ENCODE data around the gene RBP3.

The RBP3 gene

DNA sequence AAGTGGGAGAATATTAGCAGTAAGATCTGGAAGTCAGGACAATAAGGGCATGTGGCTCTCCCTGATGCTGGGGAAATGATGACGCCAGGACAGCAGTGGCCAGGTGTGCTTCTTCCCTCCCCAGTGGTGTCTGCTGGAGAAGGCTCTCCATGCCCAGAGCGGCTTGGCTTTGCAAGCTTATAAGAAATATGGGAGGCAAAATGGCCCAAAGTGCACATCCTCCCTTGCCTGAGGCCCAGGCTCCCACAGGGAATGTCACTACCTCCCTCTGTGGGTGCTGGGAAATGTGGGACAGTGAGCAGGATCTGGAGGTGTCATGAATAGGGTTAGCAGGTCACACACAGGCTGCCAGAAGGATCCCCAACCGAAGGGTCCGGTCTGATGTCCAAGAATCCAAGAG lies 53.0 kb downstream of the RBP3 start:
- Histone ChIP-seq H3K18ac (ENCODE audit: low read length) (no peak overlapping the region), H2AFZ (ENCODE audit: low read length) (no peak overlapping the region), H4K91ac (ENCODE audit: low read depth, low read length, poor library complexity) (no peak overlapping the region), H3K4me1 (ENCODE audit: control insufficient read depth in 2 of 2, insufficient read depth in 1 of 2, low read depth in 1 of 2, low read length in 2 of 2) (peaks cover 21% of the 10 kb centered on the region in 2 donors), H3K23ac (ENCODE audit: low read depth, low read length, poor library complexity) (no peak overlapping the region), H3K9me3 (replicated peaks in 1 of 2; ENCODE audit: control insufficient read depth in 2 of 2, insufficient read depth in 1 of 2, low read depth in 1 of 2, low read length in 2 of 2) (peaks cover 0 to 3% of the 10 kb centered on the region in 2 donors), H3K9ac (ENCODE audit: low read depth, low read length, poor library complexity) (no peak overlapping the region), H3K4me2 (ENCODE audit: insufficient read depth, low read length, poor library complexity, severe bottlenecking) (no peak overlapping the region), H3K4me3 (ENCODE audit: low read length in 2 of 2) (no peak overlapping the region), H3K36me3 (replicated peaks in 1 of 2; ENCODE audit: control insufficient read depth in 2 of 2, insufficient read depth in 2 of 2, low read length in 2 of 2) (no peaks in the 10 kb centered on the region), H3K79me1 (ENCODE audit: low read depth, low read length) (no peaks in the 10 kb centered on the region), H3K14ac (ENCODE audit: low read length) (no peak overlapping the region), H3K4ac (ENCODE audit: low read length) (no peak overlapping the region), H4K8ac (ENCODE audit: low read depth, low read length) (no peak overlapping the region), H2BK5ac (ENCODE audit: low read length) (no peak overlapping the region), H3K27me3 (ENCODE audit: control insufficient read depth in 3 of 3, insufficient read depth in 3 of 3, low read depth in 1 of 3, low read length in 3 of 3) (no peaks in the 10 kb centered on the region), H2AK5ac (ENCODE audit: low read depth, low read length) (no peak overlapping the region), H2BK12ac (ENCODE audit: low read length) (no peak overlapping the region), H3K27ac (replicated peaks; ENCODE audit: low read length) (no peak overlapping the region), H2BK120ac (ENCODE audit: low read depth, low read length) (no peak overlapping the region), H2BK15ac (ENCODE audit: low read length) (no peak overlapping the region)
- WGBS, 2 donors (ENCODE audit: extremely low coverage in 2 of 2, insufficient read length in 2 of 2, insufficient replicate concordance in 1 of 2): no CpG with 5 or more reads among the region's 4 CpGs
- DNase-seq (ENCODE audit: low spot score): no peak

DNA sequence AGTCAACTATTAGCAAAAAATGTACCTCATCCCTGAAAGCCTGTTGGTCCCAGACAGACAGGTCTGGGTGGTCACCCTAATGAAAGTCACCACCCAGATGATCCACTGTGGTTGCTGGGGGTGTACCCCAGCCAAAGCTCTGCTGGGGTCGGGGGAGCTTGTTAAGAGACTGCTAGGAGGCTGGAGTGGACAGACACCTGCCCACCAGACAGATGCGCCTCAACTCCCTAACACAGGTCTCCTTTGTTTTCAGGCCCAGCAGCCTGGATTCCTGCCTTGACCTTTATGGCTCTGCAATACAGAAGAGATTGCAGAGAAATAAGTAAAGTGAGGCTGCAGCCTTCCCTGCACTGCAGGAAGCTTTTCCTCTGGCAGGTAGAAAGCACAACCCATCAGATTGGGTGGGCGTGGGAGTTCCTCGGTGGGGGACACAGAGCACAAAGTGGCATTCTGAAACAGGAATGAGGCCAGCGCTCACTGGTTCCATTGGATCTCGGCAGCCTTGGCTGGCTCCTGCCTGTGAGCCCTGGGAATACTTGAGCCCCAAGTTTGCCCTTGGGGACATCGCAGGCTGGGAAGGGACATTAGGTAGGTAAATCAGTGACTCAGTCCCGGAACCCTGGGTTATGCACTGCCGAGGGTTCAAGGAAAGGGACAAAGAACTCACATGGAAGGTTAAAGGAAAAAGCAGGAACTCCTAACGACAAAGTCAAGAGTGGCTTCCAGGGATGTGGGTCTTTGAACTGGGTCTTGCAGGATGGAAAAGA lies 53.9 kb downstream of the RBP3 start:
- no peaks in the 10 kb centered on the region for H3K79me1 ChIP-seq (ENCODE audit: low read depth, low read length)
- H3K23ac ChIP-seq (ENCODE audit: low read depth, low read length, poor library complexity): no peak overlapping the region
- H3K27me3 ChIP-seq (ENCODE audit: control insufficient read depth in 3 of 3, insufficient read depth in 3 of 3, low read depth in 1 of 3, low read length in 3 of 3): no peaks in the 10 kb centered on the region
- H3K36me3 ChIP-seq (replicated peaks in 1 of 2; ENCODE audit: control insufficient read depth in 2 of 2, insufficient read depth in 2 of 2, low read length in 2 of 2): no peaks in the 10 kb centered on the region
- no peak overlapping the region for H2AK5ac ChIP-seq (ENCODE audit: low read depth, low read length)
- no peak overlapping the region for H3K4me2 ChIP-seq (ENCODE audit: insufficient read depth, low read length, poor library complexity, severe bottlenecking)
- H2BK12ac ChIP-seq (ENCODE audit: low read length): no peak overlapping the region
- H2BK5ac ChIP-seq (ENCODE audit: low read length): no peak overlapping the region
- no peak overlapping the region for H3K4ac ChIP-seq (ENCODE audit: low read length)
- no peak for DNase-seq (ENCODE audit: low spot score)
- H3K9ac ChIP-seq (ENCODE audit: low read depth, low read length, poor library complexity): no peak overlapping the region
- H4K91ac ChIP-seq (ENCODE audit: low read depth, low read length, poor library complexity): no peak overlapping the region
- peaks cover 0 to 3% of the 10 kb centered on the region in 2 donors for H3K9me3 ChIP-seq (replicated peaks in 1 of 2; ENCODE audit: control insufficient read depth in 2 of 2, insufficient read depth in 1 of 2, low read depth in 1 of 2, low read length in 2 of 2)
- no peak overlapping the region for H3K27ac ChIP-seq (replicated peaks; ENCODE audit: low read length)
- no peak overlapping the region for H2AFZ ChIP-seq (ENCODE audit: low read length)
- H2BK120ac ChIP-seq (ENCODE audit: low read depth, low read length): no peak overlapping the region
- no CpG with 5 or more reads among the region's 10 CpGs for WGBS, 2 donors (ENCODE audit: extremely low coverage in 2 of 2, insufficient read length in 2 of 2, insufficient replicate concordance in 1 of 2)
- H3K4me3 ChIP-seq (ENCODE audit: low read length in 2 of 2): no peak overlapping the region
- H3K4me1 ChIP-seq (ENCODE audit: control insufficient read depth in 2 of 2, insufficient read depth in 1 of 2, low read depth in 1 of 2, low read length in 2 of 2): peaks cover 18 to 21% of the 10 kb centered on the region in 2 donors
- no peak overlapping the region for H3K14ac ChIP-seq (ENCODE audit: low read length)
- H2BK15ac ChIP-seq (ENCODE audit: low read length): no peak overlapping the region
- no peak overlapping the region for H4K8ac ChIP-seq (ENCODE audit: low read depth, low read length)
- H3K18ac ChIP-seq (ENCODE audit: low read length): peak overlapping the region; percentile 24

DNA sequence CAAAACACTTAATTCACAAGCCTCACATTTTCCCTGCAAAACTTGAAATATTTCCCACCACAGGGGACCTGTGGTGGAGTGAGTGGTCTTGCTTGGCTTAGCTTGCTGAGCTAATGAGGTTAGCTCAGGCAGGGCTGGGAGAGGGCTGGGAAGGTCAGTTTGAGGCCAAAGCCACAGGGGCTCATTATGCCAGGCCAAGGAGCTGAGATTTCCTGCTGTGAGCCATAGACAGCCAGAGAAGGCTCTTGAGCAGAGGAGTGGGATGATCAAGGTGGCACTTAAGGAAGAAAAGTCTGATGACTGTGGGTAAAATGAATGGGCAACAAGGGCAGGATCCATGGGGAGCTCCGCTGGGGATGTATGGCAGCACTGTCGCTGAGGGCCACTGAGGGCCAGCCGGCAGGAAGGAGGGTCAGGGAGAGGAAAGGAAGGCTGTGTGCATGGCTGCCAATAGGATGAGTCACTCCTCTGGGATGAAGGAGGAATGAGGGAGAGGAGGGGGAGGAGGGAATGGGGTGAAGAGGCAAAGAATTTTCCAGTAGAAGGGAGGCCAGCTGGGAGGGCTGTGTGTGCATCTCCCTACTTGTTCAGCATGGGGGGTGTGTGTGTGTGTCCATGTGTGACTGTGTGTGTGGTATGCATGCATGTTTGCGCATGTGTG lies 54.6 kb downstream of the RBP3 start:
- H2BK15ac ChIP-seq (ENCODE audit: low read length): no peak overlapping the region
- peaks cover 18 to 21% of the 10 kb centered on the region in 2 donors for H3K4me1 ChIP-seq (ENCODE audit: control insufficient read depth in 2 of 2, insufficient read depth in 1 of 2, low read depth in 1 of 2, low read length in 2 of 2)
- no peak overlapping the region for H3K14ac ChIP-seq (ENCODE audit: low read length)
- H2BK12ac ChIP-seq (ENCODE audit: low read length): peak overlapping the region; percentile 61
- H3K9me3 ChIP-seq (replicated peaks in 1 of 2; ENCODE audit: control insufficient read depth in 2 of 2, insufficient read depth in 1 of 2, low read depth in 1 of 2, low read length in 2 of 2): peaks cover 0 to 3% of the 10 kb centered on the region in 2 donors
- no peak overlapping the region for H3K4me2 ChIP-seq (ENCODE audit: insufficient read depth, low read length, poor library complexity, severe bottlenecking)
- no peaks in the 10 kb centered on the region for H3K79me1 ChIP-seq (ENCODE audit: low read depth, low read length)
- peak overlapping the region; percentile 93 for H2AK5ac ChIP-seq (ENCODE audit: low read depth, low read length)
- H3K9ac ChIP-seq (ENCODE audit: low read depth, low read length, poor library complexity): no peak overlapping the region
- H3K27ac ChIP-seq (replicated peaks; ENCODE audit: low read length): no peak overlapping the region
- peak overlapping the region; percentile 42 for H3K4ac ChIP-seq (ENCODE audit: low read length)
- WGBS, 2 donors (ENCODE audit: extremely low coverage in 2 of 2, insufficient read length in 2 of 2, insufficient replicate concordance in 1 of 2): no CpG with 5 or more reads among the region's 4 CpGs
- H2AFZ ChIP-seq (ENCODE audit: low read length): peak overlapping the region; percentile 27
- peak overlapping the region; percentile 38 for H3K23ac ChIP-seq (ENCODE audit: low read depth, low read length, poor library complexity)
- H3K4me3 ChIP-seq (ENCODE audit: low read length in 2 of 2): no peak overlapping the region
- H4K91ac ChIP-seq (ENCODE audit: low read depth, low read length, poor library complexity): no peak overlapping the region
- peak; percentile 39 for DNase-seq (ENCODE audit: low spot score)
- peak overlapping the region; percentile 83 for H3K18ac ChIP-seq (ENCODE audit: low read length)
- H4K8ac ChIP-seq (ENCODE audit: low read depth, low read length): peak overlapping the region; percentile 53
- H3K36me3 ChIP-seq (replicated peaks in 1 of 2; ENCODE audit: control insufficient read depth in 2 of 2, insufficient read depth in 2 of 2, low read length in 2 of 2): no peaks in the 10 kb centered on the region
- H2BK120ac ChIP-seq (ENCODE audit: low read depth, low read length): peak overlapping the region; percentile 32
- no peaks in the 10 kb centered on the region for H3K27me3 ChIP-seq (ENCODE audit: control insufficient read depth in 3 of 3, insufficient read depth in 3 of 3, low read depth in 1 of 3, low read length in 3 of 3)
- H2BK5ac ChIP-seq (ENCODE audit: low read length): no peak overlapping the region
